Endothelial cell of hepatic sinusoid (primary cell): ENCODE measurements around the gene ARL10.

ENCODE experiments used
- in situ Hi-C: cut with HindIII; loops from 2 replicates; pipeline ENCODE4 v1.10.0; 2017; ENCODE audit warnings: low sequenced_read_pairs

Gene ARL10

GRCh38 chr5:176365351-176366231 is at the start of gene ARL10:
Gene ARL10, plus strand, starts transcription at chr5:176365487. Its CDS starts 77 bp downstream, at chr5:176365564.
- in situ Hi-C loops, result no loop called here

GRCh38 chr5:176317534-176318374 is 47.5 kb upstream of the ARL10 start:
- in situ Hi-C loops, result no loop called here

- in situ Hi-C loops, result no loop called here
Measured at GRCh38 chr5:176319827-176320554, 45.3 kb upstream of the ARL10 start.

- in situ Hi-C loops, result no loop called here
Measured at GRCh38 chr5:176320577-176320976, 44.7 kb upstream of the ARL10 start.

- in situ Hi-C loops, result no loop called here
Measured at GRCh38 chr5:176334031-176334770, 31.1 kb upstream of the ARL10 start.

GRCh38 chr5:176337913-176338312 is 27.4 kb upstream of the ARL10 start:
- in situ Hi-C loops, result no loop called here

GRCh38 chr5:176339304-176339703 is 26.0 kb upstream of the ARL10 start:
- in situ Hi-C loops, result no loop called here

- in situ Hi-C loops, result no loop called here
Measured at GRCh38 chr5:176341325-176342157, 23.7 kb upstream of the ARL10 start.

GRCh38 chr5:176342158-176342483 is 23.2 kb upstream of the ARL10 start:
- in situ Hi-C loops, result no loop called here

- in situ Hi-C loops, result no loop called here
Measured at GRCh38 chr5:176342766-176343458, 22.4 kb upstream of the ARL10 start.

- in situ Hi-C loops, result no loop called here
Measured at GRCh38 chr5:176350416-176350815, 14.9 kb upstream of the ARL10 start.

- in situ Hi-C loops, result no loop called here
Measured at GRCh38 chr5:176352116-176352878, 13.0 kb upstream of the ARL10 start.

GRCh38 chr5:176353533-176353932 is 11.8 kb upstream of the ARL10 start:
- in situ Hi-C loops, result no loop called here

GRCh38 chr5:176355400-176356178 is 9.7 kb upstream of the ARL10 start:
- in situ Hi-C loops, result no loop called here

GRCh38 chr5:176356179-176356566 is 9.1 kb upstream of the ARL10 start:
- in situ Hi-C loops, result no loop called here

GRCh38 chr5:176359658-176360057 is 5.6 kb upstream of the ARL10 start:
- in situ Hi-C loops, result no loop called here

GRCh38 chr5:176360894-176361436 is 4.3 kb upstream of the ARL10 start:
- in situ Hi-C loops, result no loop called here
